Adrenal gland (tissue), 12 donors: ENCODE results near the gene GFER. TPM values are rescaled to one million over a fixed set of nuclear protein-coding genes. Genes with fewer than 3 reads are reported as not detected.
"Not testable (repeated sequence)": the region's sequence is repeated elsewhere in the genome, so short reads cannot be mapped to it uniquely, and the experiment has no call there.

Source experiments
- DNase-seq, 7 donors: peaks; one replicate each; pipeline ENCODE4 v3.0.0-alpha.2; 2019 to 2020
- H3K27ac ChIP-seq, 5 donors: fragments of 200-600 bp; sonication (generic) in 4 of 5; 1 replicate in 3 of 5; 2 replicates in 2 of 5; pipeline versions ENCODE4 v1.5.1 to v1.8.0; 2016 to 2020; ENCODE audit warnings: mild to moderate bottlenecking in 1 of 5
- H3K27me3 ChIP-seq: fragments of 200-600 bp; 2 replicates; pipeline ENCODE4 v1.8.0; 2021
- H3K36me3 ChIP-seq, 2 donors: fragments of 200-600 bp; replicated peaks in 1 of 2; 1 replicate in 1 of 2; 2 replicates in 1 of 2; pipeline versions ENCODE4 v1.5.1 to v1.8.0; 2018 to 2022
- H3K4me1 ChIP-seq, 2 donors: fragments of 200-600 bp; replicated peaks in 1 of 2; 1 replicate in 1 of 2; 2 replicates in 1 of 2; pipeline versions ENCODE4 v1.5.1 to v1.8.0; 2018 to 2021
- H3K4me3 ChIP-seq, 4 donors: fragments of 200-600 bp; sonication (generic) in 3 of 4; one replicate each; pipeline ENCODE4 v1.5.1; 2016 to 2018
- H3K9me3 ChIP-seq, 3 donors: fragments of 200-600 bp; sonication (generic) in 1 of 3; replicated peaks in 1 of 3; 1 replicate in 2 of 3; 2 replicates in 1 of 3; pipeline versions ENCODE4 v1.5.1 to v1.8.0; 2016 to 2021
- CTCF ChIP-seq, 6 experiments: fragments of 450-650 bp in 4 of 6; fragments of 200-600 bp in 2 of 6; sonication (generic) in 1 of 6; IDR thresholded peaks; 1 replicate in 5 of 6; 2 replicates in 1 of 6; pipeline versions ENCODE4 v1.5.1 to v1.8.0; 2016 to 2021; ENCODE audit warnings: antibody characterized with exemption in 6 of 6, mild to moderate bottlenecking in 2 of 6, moderate library complexity in 1 of 6
- POLR2A ChIP-seq, 2 donors: fragments of 450-650 bp; IDR thresholded peaks; one replicate each; pipeline ENCODE4 v1.6.1; 2017; ENCODE audit warnings: antibody characterized with exemption in 2 of 2, mild to moderate bottlenecking in 2 of 2, moderate library complexity in 1 of 2
- WGBS, 4 donors: extraction: QIAGEN DNeasy Blood & Tissue Kit in 2 of 4; methylation state at CpG; one replicate each; pipeline versions ENCODE4 v1.1.5 to v1.1.7; 2013 to 2017; 5-methylcytosine and 5-hydroxymethylcytosine counted together
- intact Hi-C, 2 donors: fragments of 100-400 bp; cut with DNase I; formaldehyde crosslinking; loops; one replicate each; pipeline versions ENCODE4 v1.14.1 to v1.15.0; 2022 to 2023
- polyA plus RNA-seq, 3 donors: library from polyadenylated mRNA; stranded (reverse); fragments of 200-250 nt in 2 of 3; fragments of 350-450 nt in 1 of 3; fragmentation: Illumina TruSeq in 1 of 3; extraction: RNeasy Lipid Tissue Mini Kit (QIAGEN cat#74804) in 1 of 3; gene quantifications; one replicate each; pipeline ENCODE4 v1.2.3, GENCODE V29; 2013 to 2014
- total RNA-seq, 9 donors: library from RNA; depleted of rRNA in 4 of 9; stranded (reverse); fragments of >200 nt in 4 of 9; fragments of 120-200 nt in 1 of 9; fragmentation: NEBNext Ultra II Directional in 1 of 9; extraction: Animal tissue kit (Norgen Biotek cat#: 25700) in 1 of 9; gene quantifications; one replicate each; pipeline versions ENCODE4 v1.1.0 to v1.2.4, GENCODE V29; 2013 to 2023
- donor health status: healthy with polysubstance abuse.
- donor health status: Bipolar disorder and iron deficiency.
- donor health status: DM: yes; HTN: yes; CAD: no.
- donor health status: DM: no; HTN: no; CAD: no.
- donor health status: DM: no; HTN: no; CAD: no.
- donor health status: DM: yes; HTN: yes; CAD: no.

Gene GFER
- total and polyA plus RNA-seq, 12 donors = 16.4 to 60.8 (median 27.8) TPM

- no peak for DNase-seq
These were observed 45.1 kb upstream of the GFER start for GRCh38 chr16:1938910-1939309.

GRCh38 chr16:1939833-1940232 lies 44.2 kb upstream of the GFER start:
- H3K4me3 ChIP-seq, DNase-seq, H3K9me3 ChIP-seq, H3K27ac ChIP-seq, H3K27me3 ChIP-seq, intact Hi-C loops: not testable (repeated sequence)
- 93 to 97% (median 95%) methylated on average over 8 of the region's 8 CpGs for WGBS, 4 donors
- Histone ChIP-seq H3K4me1 (peaks cover 7 to 11% of the 10 kb centered on the region in 2 donors), H3K36me3 (peaks cover 0 to 30% of the 10 kb centered on the region in 2 donors)

More at GRCh38 chr16:1938910-1939309, 45.1 kb upstream of the GFER start:
- Histone ChIP-seq H3K9me3 (no peaks in the 10 kb centered on the region), H3K27me3 (no peaks in the 10 kb centered on the region), H3K4me3 (no peak overlapping the region), H3K36me3 (peaks cover 0 to 30% of the 10 kb centered on the region in 2 donors), H3K4me1 (peaks cover 7 to 11% of the 10 kb centered on the region in 2 donors), H3K27ac (no peak overlapping the region)
- TF ChIP-seq POLR2A (IDR thresholded peaks at IDR 0.05) = no peak
- TF ChIP-seq CTCF (IDR thresholded peaks at IDR 0.05) = no peak
- intact Hi-C loops = no loop called here
- 85 to 91% (median 87%) methylated on average over 14 to 17 of the region's 17 CpGs for WGBS, 4 donors

GRCh38 chr16:1940273-1941161 lies 43.5 kb upstream of the GFER start:
- Histone ChIP-seq H3K36me3 (peaks cover 0 to 30% of the 10 kb centered on the region in 2 donors), H3K4me3 (no peak overlapping the region), H3K27ac (no peak overlapping the region), H3K9me3 (no peaks in the 10 kb centered on the region), H3K27me3 (no peaks in the 10 kb centered on the region), H3K4me1 (peaks cover 7 to 11% of the 10 kb centered on the region in 2 donors)
- WGBS, 4 donors = 86 to 95% (median 89%) methylated on average over 22 to 23 of the region's 23 CpGs
- no peak for DNase-seq
- intact Hi-C loops = no loop called here
- TF ChIP-seq POLR2A (IDR thresholded peaks at IDR 0.05) = no peak
- TF ChIP-seq CTCF (IDR thresholded peaks at IDR 0.05) = no peak

- no peaks in the 10 kb centered on the region for H3K9me3 ChIP-seq
- WGBS, 4 donors = 87 to 91% (median 89%) methylated on average over 20 to 30 of the region's 30 CpGs
- H3K4me3 ChIP-seq = no peak overlapping the region
- intact Hi-C loops = no loop called here
- no peak for DNase-seq
- H3K27ac ChIP-seq = no peak overlapping the region
- TF ChIP-seq POLR2A (IDR thresholded peaks at IDR 0.05) = no peak
- peaks cover 0 to 30% of the 10 kb centered on the region in 2 donors for H3K36me3 ChIP-seq
- peaks cover 7 to 11% of the 10 kb centered on the region in 2 donors for H3K4me1 ChIP-seq
- H3K27me3 ChIP-seq = no peaks in the 10 kb centered on the region
These were observed 42.6 kb upstream of the GFER start for GRCh38 chr16:1941162-1942046.
